Small intestine (tissue), 7 donors: ENCODE results near the gene RTL10. TPM values are rescaled to one million over a fixed set of nuclear protein-coding genes. Genes with fewer than 3 reads are reported as not detected.

Experiments used
- DNase-seq, 2 donors: peaks; one replicate each; pipeline versions ENCODE4 v3.0.0 to v3.0.0-alpha.2; 2013
- FAIRE-seq: peaks from 2 replicates; lab custom pipeline; 2012; peaks lifted over from hg19 to GRCh38; lab: Jason Lieb, UNC
- H3K27ac ChIP-seq, 3 donors: one replicate each; pipeline ENCODE4 v1.5.1; 2013; ENCODE audit warnings: low read length in 2 of 3, mild to moderate bottlenecking in 2 of 3, control low read depth in 1 of 3, inconsistent platforms in 1 of 3, low read depth in 1 of 3, moderate library complexity in 1 of 3
- H3K27me3 ChIP-seq, 3 donors: one replicate each; pipeline ENCODE4 v1.6.1; 2013; ENCODE audit warnings: low read length in 3 of 3, inconsistent platforms in 1 of 3; ENCODE audit not compliant: control insufficient read depth in 3 of 3, insufficient read depth in 3 of 3
- H3K36me3 ChIP-seq, 3 donors: one replicate each; pipeline ENCODE4 v1.6.1; 2013; ENCODE audit warnings: low read length in 3 of 3, inconsistent platforms in 1 of 3, low read depth in 1 of 3, mild to moderate bottlenecking in 1 of 3, moderate library complexity in 1 of 3; ENCODE audit not compliant: control insufficient read depth in 3 of 3, insufficient read depth in 2 of 3
- H3K4me1 ChIP-seq, 3 donors: one replicate each; pipeline ENCODE4 v1.6.1; 2013; ENCODE audit warnings: low read length in 2 of 3, inconsistent platforms in 1 of 3, low read depth in 1 of 3, mild to moderate bottlenecking in 1 of 3, moderate library complexity in 1 of 3; ENCODE audit not compliant: control insufficient read depth in 3 of 3, insufficient read depth in 2 of 3
- H3K4me3 ChIP-seq, 3 donors: one replicate each; pipeline ENCODE4 v1.5.1; 2013; ENCODE audit warnings: low read length in 3 of 3, control low read depth in 1 of 3, inconsistent platforms in 1 of 3, low read depth in 1 of 3, mild to moderate bottlenecking in 1 of 3, moderate library complexity in 1 of 3
- H3K9me3 ChIP-seq, 2 donors: one replicate each; pipeline ENCODE4 v1.6.1; 2013; ENCODE audit warnings: low read depth in 1 of 2, low read length in 1 of 2; ENCODE audit not compliant: control insufficient read depth in 2 of 2, insufficient read depth in 1 of 2
- WGBS, 3 donors: extraction: QIAGEN DNeasy Blood & Tissue Kit; methylation state at CpG; one replicate each; pipeline ENCODE4 v1.1.7; 2013; 5-methylcytosine and 5-hydroxymethylcytosine counted together
- polyA plus RNA-seq, 4 donors: library from polyadenylated mRNA; stranded (reverse) in 3 of 4; unstranded in 1 of 4; fragments of 200-250 nt in 3 of 4; fragments of 120-200 nt in 1 of 4; gene quantifications; one replicate each; pipeline versions ENCODE4 v1.2.1 to v1.2.3, GENCODE V29; 2013
- donor health status: healthy with polysubstance abuse.
- donor health status: control.
- donor health status: control.
- donor health status: Bipolar disorder and iron deficiency.
- donor health status: healthy.

RTL10 gene
- polyA plus RNA-seq, 4 donors, result 9.7 to 30.6 (median 22.3) TPM

DNA sequence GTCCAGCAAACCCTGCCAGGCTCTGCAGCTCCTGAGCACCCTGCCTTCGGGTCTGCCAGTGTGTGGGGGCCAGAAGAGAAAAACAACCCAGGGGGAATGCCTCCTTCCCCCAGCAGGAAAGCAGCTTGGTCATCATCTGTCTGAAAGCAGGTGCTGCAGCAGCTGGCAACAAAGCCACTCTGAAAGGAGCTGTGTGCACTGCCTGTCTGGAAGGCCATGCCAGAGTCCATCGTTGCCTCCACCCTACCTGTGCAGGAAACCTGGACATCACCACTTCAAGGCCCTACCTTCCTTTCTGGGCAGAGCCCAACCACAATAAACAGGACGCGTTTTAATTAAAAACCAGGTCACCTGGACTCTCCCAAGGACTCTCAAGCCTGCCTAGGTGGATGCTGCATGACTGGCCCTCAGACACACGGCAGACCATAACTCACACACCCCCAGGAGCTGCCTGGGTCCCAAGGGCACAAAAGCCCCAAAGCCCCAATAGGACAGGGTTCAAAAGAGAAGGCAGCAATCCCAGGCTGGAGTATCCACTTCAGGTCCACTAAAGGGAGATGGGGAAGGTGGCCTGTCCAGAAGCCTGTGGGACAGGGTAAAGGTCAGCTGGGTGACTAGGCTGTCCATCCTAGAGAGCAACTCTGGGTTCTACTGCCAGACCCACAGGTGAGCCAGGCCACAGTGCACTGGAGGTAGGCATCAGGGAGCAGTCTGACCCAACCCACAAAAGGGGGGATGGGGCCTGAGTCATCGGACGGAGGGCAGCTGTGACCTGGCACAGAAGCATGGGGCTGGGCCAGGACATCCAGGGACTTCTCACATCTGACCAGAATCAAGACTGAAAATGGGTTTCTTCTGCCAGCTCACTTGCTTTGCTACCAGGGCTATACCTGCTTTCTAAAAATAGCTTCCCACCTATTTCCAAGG, 6.1 kb downstream of the RTL10 start:
- no peak overlapping the region for H3K4me3 ChIP-seq
- peaks cover 2 to 38% (median 7%) of the 10 kb centered on the region in 3 donors for H3K4me1 ChIP-seq
- peak overlapping the region in 2 of 3 donors; percentile 21 to 67 for H3K27ac ChIP-seq
- H3K36me3 ChIP-seq, result peaks cover 4 to 59% (median 4%) of the 10 kb centered on the region in 3 donors
- peak; percentile 46 to 87 for DNase-seq
- H3K27me3 ChIP-seq, result no peaks in the 10 kb centered on the region
- H3K9me3 ChIP-seq, result peaks cover 0 to 8% of the 10 kb centered on the region in 2 donors
- no peak for FAIRE-seq
- WGBS, 3 donors, result 24 to 62% (median 29%) methylated on average over 7 of the region's 7 CpGs

DNA sequence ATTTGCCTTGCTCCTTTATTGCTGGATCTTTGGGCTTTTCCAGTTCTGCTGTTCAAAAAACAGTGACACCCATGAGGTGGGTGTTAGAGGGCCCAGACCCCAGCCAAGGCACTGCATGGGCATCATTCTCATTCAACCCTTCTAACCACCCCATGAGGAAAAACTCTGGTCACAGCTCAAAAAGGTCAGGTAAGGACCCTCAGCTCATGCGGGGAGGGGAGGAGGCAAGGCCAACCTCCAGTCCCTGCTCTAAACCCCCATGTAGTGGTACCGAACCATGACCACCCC, 7.4 kb downstream of the RTL10 start:
- peaks cover 0 to 8% of the 10 kb centered on the region in 2 donors for H3K9me3 ChIP-seq
- FAIRE-seq, result no peak
- 95 to 100% (median 97%) methylated on average over 2 of the region's 2 CpGs for WGBS, 3 donors

GRCh38 chr22:19846620-19847344, 7.9 kb downstream of the RTL10 start:
- FAIRE-seq (no peak), DNase-seq (no peak)
- no peak overlapping the region for H3K4me3 ChIP-seq
- H3K9me3 ChIP-seq, result peaks cover 0 to 8% of the 10 kb centered on the region in 2 donors
- peaks cover 2 to 48% (median 2%) of the 10 kb centered on the region in 3 donors for H3K36me3 ChIP-seq
- H3K4me1 ChIP-seq, result peaks cover 0 to 23% (median 12%) of the 10 kb centered on the region in 3 donors
- WGBS, 3 donors, result 88 to 92% (median 90%) methylated on average over 9 of the region's 9 CpGs
- H3K27ac ChIP-seq, result no peak overlapping the region
- H3K27me3 ChIP-seq, result no peaks in the 10 kb centered on the region

More for the DNA sequence above, 7.4 kb downstream of the RTL10 start:
- H3K4me3 ChIP-seq, result no peak overlapping the region
- no peak overlapping the region for H3K27ac ChIP-seq
- no peaks in the 10 kb centered on the region for H3K27me3 ChIP-seq
- peaks cover 0 to 27% (median 8%) of the 10 kb centered on the region in 3 donors for H3K4me1 ChIP-seq
- no peak for DNase-seq
- H3K36me3 ChIP-seq, result peaks cover 4 to 53% (median 4%) of the 10 kb centered on the region in 3 donors

- peak overlapping the region in 1 of 3 donors; percentile 19 for H3K27ac ChIP-seq
- FAIRE-seq, result no peak
- H3K36me3 ChIP-seq, result peaks cover 0 to 32% (median 0%) of the 10 kb centered on the region in 3 donors
Measured at GRCh38 chr22:19845054-19845722, 9.5 kb downstream of the RTL10 start.

DNA sequence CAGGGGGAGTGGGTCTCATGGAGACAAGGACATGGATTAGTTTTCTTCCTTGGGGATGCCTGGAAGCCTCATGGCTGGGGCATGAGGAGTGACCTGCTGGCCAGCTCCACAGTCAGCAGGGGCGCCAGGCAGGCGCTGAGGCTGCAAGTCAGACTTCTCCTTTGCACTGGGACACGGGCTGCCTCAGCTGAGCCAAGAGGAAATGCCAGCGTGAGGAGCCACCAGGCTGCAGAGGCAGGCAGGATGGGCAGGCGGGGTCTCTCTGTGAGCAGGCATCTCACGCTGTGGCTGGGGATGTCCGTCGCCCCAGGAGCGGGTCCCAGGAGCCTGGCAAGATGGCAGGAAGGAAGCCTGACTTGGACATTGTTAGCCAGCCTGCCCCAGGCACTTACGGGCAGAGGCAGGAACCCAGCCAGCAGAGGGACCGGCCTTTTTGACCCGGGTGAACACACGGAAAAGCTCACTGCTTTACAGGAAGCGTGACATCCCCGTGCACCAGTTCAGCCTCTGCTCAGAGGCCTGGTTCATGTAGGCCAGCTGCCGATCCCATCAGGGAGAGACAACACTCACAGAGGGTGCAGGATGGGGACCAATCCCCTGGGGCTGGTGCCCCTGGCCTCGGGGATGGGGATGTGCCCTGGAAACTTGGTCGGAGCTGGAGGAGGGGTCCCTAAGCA, 10.2 kb downstream of the RTL10 start:
- Histone ChIP-seq H3K27me3 (no peaks in the 10 kb centered on the region), H3K4me3 (no peak overlapping the region), H3K4me1 (peaks cover 0 to 15% (median 12%) of the 10 kb centered on the region in 3 donors), H3K27ac (peak overlapping the region in 1 of 3 donors; percentile 48), H3K9me3 (peaks cover 0 to 8% of the 10 kb centered on the region in 2 donors), H3K36me3 (peaks cover 0 to 26% (median 0%) of the 10 kb centered on the region in 3 donors)
- 45 to 59% (median 51%) methylated on average over 18 of the region's 18 CpGs for WGBS, 3 donors
- DNase-seq, result peak in 1 of 2 donors; percentile 12
- no peak for FAIRE-seq

More at GRCh38 chr22:19845054-19845722, 9.5 kb downstream of the RTL10 start:
- 78 to 87% (median 80%) methylated on average over 8 of the region's 8 CpGs for WGBS, 3 donors
- Histone ChIP-seq H3K4me1 (peaks cover 0 to 22% (median 12%) of the 10 kb centered on the region in 3 donors), H3K4me3 (no peak overlapping the region), H3K9me3 (peaks cover 0 to 8% of the 10 kb centered on the region in 2 donors), H3K27me3 (no peaks in the 10 kb centered on the region)
- DNase-seq, result no peak

- Histone ChIP-seq H3K36me3 (peaks cover 0 to 26% (median 0%) of the 10 kb centered on the region in 3 donors), H3K4me1 (peaks cover 0 to 12% (median 12%) of the 10 kb centered on the region in 3 donors), H3K9me3 (peaks cover 0 to 8% of the 10 kb centered on the region in 2 donors), H3K27ac (peak overlapping the region in 1 of 3 donors; percentile 48), H3K4me3 (no peak overlapping the region), H3K27me3 (no peaks in the 10 kb centered on the region)
- FAIRE-seq (no peak), DNase-seq (no peak)
- 76 to 83% (median 77%) methylated on average over 11 of the region's 11 CpGs for WGBS, 3 donors
Measured at GRCh38 chr22:19843857-19844376, 10.8 kb downstream of the RTL10 start.

GRCh38 chr22:19843107-19843856, 11.4 kb downstream of the RTL10 start:
- WGBS, 3 donors, result 27 to 74% (median 51%) methylated on average over 27 of the region's 27 CpGs
- Histone ChIP-seq H3K9me3 (peaks cover 0 to 8% of the 10 kb centered on the region in 2 donors), H3K4me1 (peaks cover 0 to 12% (median 5%) of the 10 kb centered on the region in 3 donors), H3K27me3 (no peaks in the 10 kb centered on the region), H3K4me3 (no peak overlapping the region), H3K27ac (peak overlapping the region in 1 of 3 donors; percentile 41), H3K36me3 (peaks cover 0 to 20% (median 0%) of the 10 kb centered on the region in 3 donors)
- DNase-seq (peak in 1 of 2 donors; percentile 71), FAIRE-seq (no peak)
